Dermis microvascular lymphatic vessel endothelial cell (primary cell): ENCODE measurements around the gene RNASET2. TPM values are rescaled to one million over a fixed set of nuclear protein-coding genes. Genes with fewer than 3 reads are reported as not detected.
"Not testable (repeated sequence)": the region's sequence is repeated elsewhere in the genome, so short reads cannot be mapped to it uniquely, and the experiment has no call there.

ENCODE experiments used
- DNase-seq, 2 donors: peaks; one replicate each; pipeline versions ENCODE4 v3.0.0 to v3.0.0-alpha.2; 2010; ENCODE audit warnings: low read depth in 2 of 2
- total RNA-seq: library from RNA; depleted of rRNA; stranded (reverse); fragments of >200 nt; gene quantifications from 2 replicates; pipeline ENCODE4 v1.2.1, GENCODE V29; 2014

RNASET2 gene
- total RNA-seq, 1 donor from 2014 or later = 11.6 TPM

GRCh38 chr6:166927935-166928643 lies 28.3 kb downstream of the RNASET2 start:
- DNase-seq = no peak

- DNase-seq = no peak
These were observed 29.0 kb downstream of the RNASET2 start for GRCh38 chr6:166927240-166927934.

GRCh38 chr6:166926748-166927147 lies 29.6 kb downstream of the RNASET2 start:
- no peak for DNase-seq

GRCh38 chr6:166925141-166925996 lies 31.0 kb downstream of the RNASET2 start:
- no peak for DNase-seq

- no peak for DNase-seq
These were observed 31.8 kb downstream of the RNASET2 start for GRCh38 chr6:166924531-166924930.

- DNase-seq = no peak
These were observed 33.4 kb downstream of the RNASET2 start for GRCh38 chr6:166922937-166923336.

- DNase-seq = no peak
These were observed 34.8 kb downstream of the RNASET2 start for GRCh38 chr6:166921570-166921969.

GRCh38 chr6:166916824-166917223 lies 39.5 kb downstream of the RNASET2 start:
- no peak for DNase-seq

- DNase-seq = not testable (repeated sequence)
These were observed 40.9 kb downstream of the RNASET2 start for GRCh38 chr6:166915484-166915883.

- not testable (repeated sequence) for DNase-seq
These were observed 41.4 kb downstream of the RNASET2 start for GRCh38 chr6:166914952-166915351.

GRCh38 chr6:166911248-166911677 lies 45.1 kb downstream of the RNASET2 start:
- no peak for DNase-seq

- no peak for DNase-seq
These were observed 45.7 kb downstream of the RNASET2 start for GRCh38 chr6:166910601-166911000.

- DNase-seq = no peak
These were observed 47.5 kb downstream of the RNASET2 start for GRCh38 chr6:166908811-166909210.

GRCh38 chr6:166907871-166908806 lies 48.2 kb downstream of the RNASET2 start:
- DNase-seq = no peak

- DNase-seq = no peak
These were observed 48.9 kb downstream of the RNASET2 start for GRCh38 chr6:166907373-166907841.

GRCh38 chr6:166906376-166907044 lies 49.8 kb downstream of the RNASET2 start:
- DNase-seq = no peak

- DNase-seq = no peak
These were observed 50.7 kb downstream of the RNASET2 start for GRCh38 chr6:166905505-166906134.

GRCh38 chr6:166905013-166905412 lies 51.3 kb downstream of the RNASET2 start:
- DNase-seq = no peak

- DNase-seq = peak; percentile 24 to 32
These were observed 52.1 kb downstream of the RNASET2 start for GRCh38 chr6:166904101-166904746.
